SK-MEL-5 (cell line): ENCODE results near the gene COX14. TPM values are rescaled to one million over a fixed set of nuclear protein-coding genes. Genes with fewer than 3 reads are reported as not detected.
A peak's percentile ranks its signal among the peaks of the same experiment; 100 is the strongest.
"Not testable (repeated sequence)": the region's sequence is repeated elsewhere in the genome, so short reads cannot be mapped to it uniquely, and the experiment has no call there.

Experiments
- DNase-seq: peaks from one replicate; pipeline ENCODE4 v3.0.0-alpha.2; 2016; ENCODE audit warnings: low read depth, low spot score
- in situ Hi-C: cut with HindIII; loops from 2 replicates; pipeline ENCODE4 v1.10.0; 2016; ENCODE audit warnings: low sequenced_read_pairs, high pct_unique_total_duplicates, low pct_unique_long_range_greater_than_20kb
- total RNA-seq: library from RNA; depleted of rRNA; stranded (reverse); fragments of >200 nt; shearing (Covaris generic); gene quantifications from 2 replicates; pipeline ENCODE4 v1.2.3, GENCODE V29; 2014

COX14 gene
- total RNA-seq, 1 experiment from 2014 or later, result 60.3 TPM

DNA sequence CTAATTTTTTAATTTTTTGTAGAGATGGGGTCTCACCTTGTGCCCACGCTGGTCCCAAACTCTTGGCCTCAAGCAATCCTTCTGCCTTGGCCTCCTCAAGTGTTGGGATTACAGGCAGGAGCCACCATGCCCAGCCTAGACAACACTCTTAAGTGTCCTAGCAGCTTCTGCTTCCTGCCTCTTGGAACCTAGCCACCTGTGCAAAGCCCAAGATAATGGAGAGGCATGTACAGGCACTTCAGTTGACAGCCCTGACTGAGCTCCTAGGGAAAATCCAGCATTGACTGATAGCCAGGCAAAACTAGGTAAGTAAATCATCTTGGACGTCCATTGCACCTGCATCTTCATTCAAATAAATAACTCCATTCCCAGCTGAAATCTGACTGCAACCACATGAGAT is 15.5 kb downstream of the COX14 start:
- in situ Hi-C loops, result no loop called here
- no peak for DNase-seq

DNA sequence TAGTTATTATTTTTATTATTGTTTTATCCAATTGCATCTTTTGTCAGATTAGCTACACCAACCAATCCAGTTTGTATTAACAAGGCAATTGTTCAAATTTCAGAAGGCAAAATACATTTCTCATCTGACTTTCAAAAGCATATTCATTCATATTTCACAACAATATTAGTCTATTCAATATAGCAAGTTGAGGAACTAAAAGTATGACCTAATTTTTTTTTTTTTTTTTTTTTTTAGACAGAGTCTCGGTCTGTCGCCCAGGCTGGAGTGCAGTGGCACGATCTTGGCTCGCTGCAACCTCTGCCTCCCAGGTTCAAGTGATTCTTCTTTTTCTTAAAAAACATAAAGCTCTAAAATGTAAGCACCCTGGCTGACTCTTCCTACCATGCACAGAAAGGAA is 17.3 kb downstream of the COX14 start:
- no peak for DNase-seq
- in situ Hi-C loops, result no loop called here

DNA sequence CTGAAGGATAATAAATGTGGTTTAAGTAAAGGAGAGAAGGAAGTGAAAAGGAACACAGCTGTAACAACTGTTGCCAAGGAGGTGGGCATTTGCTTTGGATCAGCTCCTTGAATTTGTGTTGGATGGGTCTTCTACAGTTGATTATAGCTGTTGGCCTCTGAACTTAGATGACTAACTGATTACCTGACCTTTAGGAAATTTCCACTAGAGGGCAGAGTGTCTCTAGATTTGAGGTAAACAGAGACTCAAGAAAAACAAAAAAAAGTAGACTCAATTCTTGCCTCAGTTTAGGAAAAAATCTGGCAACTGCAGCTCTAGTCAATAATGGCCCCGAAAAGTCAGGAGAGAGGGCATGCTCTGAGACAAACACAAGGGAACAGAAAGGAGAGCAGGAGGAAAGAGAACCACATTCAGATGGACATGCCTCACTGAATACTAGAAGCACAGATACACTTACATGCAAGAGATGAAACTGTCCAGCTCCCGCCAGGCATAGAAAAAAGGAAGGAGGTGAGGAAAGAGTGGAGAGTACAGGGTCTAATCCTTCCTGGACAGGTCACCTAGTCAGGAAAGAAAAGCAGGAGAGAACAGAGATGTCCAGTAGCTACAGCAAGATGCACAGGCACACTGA is 20.6 kb downstream of the COX14 start:
- peak; percentile 71 for DNase-seq
- in situ Hi-C loops, result no loop called here

DNA sequence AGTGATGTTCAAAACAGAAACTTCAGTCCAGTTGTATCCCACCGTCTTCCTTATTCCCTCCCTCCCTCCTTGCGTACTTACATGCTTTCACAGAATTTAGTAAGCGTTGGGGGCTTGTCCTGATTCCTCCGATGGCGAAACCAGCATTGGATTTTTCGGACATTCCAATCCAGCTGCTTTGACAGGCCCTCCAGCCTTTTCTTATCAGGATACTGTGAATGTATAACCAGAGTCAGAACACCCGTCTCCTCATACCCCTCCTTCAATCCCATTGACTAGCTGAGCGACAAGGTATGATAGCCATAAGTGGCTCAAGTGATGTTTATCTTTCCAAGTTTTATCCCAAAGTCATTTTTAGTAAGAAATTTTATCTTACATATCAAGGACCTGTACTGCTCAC is 31.0 kb downstream of the COX14 start:
- no peak for DNase-seq
- in situ Hi-C loops, result no loop called here

DNA sequence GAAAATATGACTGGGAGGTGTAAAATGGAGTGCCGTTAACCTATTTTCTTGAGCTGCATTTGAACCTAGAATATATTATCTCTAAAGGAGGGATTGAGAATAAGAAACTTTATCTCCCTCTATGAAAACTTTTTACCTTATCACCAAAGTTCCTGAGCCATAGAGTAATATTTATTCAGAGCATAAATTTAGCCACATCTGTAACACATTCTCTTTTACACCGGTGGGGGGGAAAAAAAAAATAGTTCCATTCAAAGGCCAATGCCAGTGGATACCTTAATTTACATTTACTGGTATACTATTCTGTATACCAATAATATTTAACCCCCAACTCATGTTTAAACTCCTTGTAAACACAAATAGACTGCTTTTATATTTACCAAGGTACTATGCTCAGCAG is 33.4 kb downstream of the COX14 start:
- in situ Hi-C loops, result no loop called here
- no peak for DNase-seq

DNA sequence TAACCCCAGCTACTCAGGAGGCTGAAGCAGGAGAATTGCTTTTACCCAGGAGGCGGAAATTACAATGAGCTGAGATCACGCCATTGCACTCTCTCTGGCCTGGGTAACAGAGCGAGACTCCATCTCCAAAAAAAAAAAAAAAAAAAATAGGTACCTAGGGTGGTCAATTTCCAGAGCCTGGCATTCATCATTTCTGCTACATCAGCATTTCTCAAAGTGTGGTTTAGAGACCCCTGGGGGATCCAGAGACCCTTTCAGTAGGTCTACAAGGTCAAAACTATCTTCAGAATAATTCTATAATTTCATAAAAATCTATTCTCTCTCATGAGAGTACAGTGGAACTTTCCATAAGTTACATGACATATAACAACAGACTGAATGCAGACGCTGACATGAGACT is 35.2 kb downstream of the COX14 start:
- in situ Hi-C loops, result no loop called here
- no peak for DNase-seq

DNA sequence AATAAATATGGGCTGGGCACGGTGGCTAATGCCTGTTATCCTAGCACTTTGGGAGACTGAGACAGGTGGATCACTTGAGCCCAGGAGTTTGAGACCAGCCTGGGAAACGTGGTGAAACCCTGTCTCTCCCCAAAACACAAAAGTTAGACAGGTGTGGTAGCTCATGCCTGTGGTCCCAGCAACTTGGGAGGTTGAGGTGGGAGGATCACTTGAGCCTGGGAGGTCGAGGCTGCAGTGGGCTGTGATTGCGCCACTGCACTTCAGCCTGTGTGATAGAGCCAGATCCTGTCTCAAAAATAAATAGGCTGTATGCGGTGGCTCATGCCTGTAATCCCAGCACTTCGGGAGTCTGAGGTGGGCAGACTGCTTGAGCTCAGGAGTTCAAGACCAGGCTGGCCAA is 36.0 kb downstream of the COX14 start:
- in situ Hi-C loops, result not testable (repeated sequence)

DNA sequence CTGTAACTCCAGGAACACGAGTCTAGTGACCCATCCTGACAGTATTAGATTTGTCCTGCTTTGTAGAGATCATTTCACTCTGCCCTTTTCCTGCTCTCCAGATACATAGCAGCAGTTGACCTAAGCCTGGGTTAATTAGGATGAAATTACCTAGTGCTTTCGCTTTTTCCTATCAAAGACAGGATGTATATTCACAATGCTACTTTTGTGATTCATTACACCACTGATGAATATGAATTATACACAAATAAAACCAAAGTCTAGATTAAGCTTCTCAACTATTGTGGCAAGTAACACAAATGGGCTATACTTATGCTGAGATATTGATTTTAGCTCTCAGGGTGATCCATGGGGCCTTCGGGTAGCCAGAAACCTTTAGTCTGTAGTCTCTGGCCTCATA is 37.3 kb downstream of the COX14 start:
- no peak for DNase-seq
- in situ Hi-C loops, result no loop called here

More for the DNA sequence above, 36.0 kb downstream of the COX14 start:
- DNase-seq, result not testable (repeated sequence)

DNA sequence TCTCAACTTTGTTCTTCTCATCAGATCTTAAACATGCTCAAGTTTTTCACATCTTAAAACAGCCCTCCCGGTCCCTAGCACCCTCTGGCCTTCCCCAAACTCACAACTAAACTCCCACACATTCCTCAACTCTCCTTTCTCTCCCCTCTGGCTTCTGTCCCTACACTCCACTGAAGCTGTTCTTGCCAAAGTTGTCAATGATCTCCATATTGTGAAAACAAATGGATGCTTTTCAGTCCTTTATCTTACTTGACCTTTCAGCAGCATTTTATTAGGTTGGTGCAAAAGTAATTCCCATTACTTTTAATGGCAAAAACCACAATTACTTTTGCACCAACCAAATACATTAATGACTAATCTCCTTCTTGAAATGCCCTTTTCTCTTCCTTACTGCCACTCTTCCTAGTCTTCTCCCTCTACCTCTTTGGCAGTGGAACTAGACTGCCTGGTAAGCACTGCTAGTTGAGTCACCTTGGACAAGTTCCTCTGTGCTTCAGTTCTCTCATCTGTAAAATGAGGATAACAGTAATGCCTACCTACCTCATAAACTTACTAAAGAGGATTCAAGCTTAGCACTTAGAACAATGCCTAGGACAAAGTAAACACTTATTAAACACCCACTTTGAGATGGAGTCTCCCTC is 39.1 kb downstream of the COX14 start:
- in situ Hi-C loops, result no loop called here
- DNase-seq, result no peak

DNA sequence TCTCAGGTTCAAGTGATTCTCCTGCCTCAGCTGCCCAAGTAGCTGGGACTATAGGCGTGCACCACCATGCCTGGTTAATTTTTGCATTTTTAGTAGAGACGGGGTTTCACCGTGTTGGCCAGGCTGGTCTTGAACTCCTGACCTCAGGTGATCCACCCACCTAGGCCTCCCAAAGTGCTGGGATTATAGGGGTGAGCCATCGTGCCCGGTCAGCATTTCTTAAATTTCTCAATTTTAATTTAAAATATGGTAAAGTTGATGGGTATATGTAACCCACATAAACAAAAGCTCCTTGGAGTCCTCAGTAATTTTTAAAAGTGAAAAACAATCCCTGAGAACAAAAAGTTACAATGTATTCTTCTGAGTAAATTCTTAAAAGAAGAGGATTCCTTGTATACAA is 42.9 kb downstream of the COX14 start:
- in situ Hi-C loops, DNase-seq: not testable (repeated sequence)

DNA sequence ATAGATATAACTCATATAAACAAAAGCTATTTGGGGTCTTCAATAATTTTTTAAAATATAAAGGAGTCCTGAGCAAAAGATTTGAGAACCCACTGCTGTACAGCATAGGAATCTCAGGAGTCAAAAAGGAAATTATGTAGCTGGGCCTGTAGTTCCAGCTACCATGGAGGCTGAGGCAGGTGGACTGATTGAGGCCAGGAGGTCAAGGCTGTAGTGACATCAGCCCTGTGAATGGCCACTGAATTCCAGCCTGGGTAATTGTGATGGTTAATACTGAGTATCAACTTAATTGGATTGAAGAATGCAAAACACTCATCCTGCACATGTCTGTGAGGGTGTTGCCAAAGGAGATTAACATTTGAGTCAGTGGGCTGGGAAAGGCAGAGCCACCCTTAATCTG is 44.6 kb downstream of the COX14 start:
- DNase-seq, result no peak
- in situ Hi-C loops, result no loop called here

DNA sequence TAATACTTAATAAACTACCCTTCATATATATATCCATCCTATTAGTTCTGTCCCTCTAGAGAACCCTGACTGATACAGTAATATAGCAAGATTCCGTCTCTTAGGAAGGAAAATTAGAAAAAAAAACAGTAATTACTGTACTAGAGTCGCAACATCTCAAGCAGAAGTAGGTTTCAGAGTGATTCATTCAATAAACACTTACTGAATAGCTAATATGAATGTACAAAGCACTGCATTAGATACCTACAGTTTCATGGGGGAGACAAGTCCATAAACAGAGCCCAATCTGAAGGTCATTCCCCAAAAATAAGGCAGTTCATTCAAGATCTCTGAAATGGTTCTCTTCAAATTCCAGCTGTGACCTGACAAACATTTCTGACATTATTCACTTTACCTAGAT is 45.2 kb downstream of the COX14 start:
- in situ Hi-C loops, result no loop called here

DNA sequence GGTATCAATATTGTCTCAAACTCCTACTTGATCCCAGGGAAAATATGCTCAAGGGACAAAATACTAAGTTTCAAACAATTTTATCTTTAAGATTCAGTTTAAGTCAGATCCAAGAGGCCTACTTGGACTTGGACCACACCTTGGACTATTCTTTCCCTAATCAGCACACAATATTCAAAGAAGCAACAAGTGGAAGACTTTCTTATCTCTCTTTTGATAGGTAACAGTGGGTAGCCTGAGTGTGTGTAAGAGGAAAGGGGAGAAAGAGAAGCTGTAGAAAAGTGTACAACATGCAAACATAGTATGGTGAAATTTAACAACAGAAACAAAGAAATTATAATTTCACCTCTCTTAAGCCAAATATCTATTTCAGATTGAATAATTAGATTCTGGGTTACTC is 48.6 kb downstream of the COX14 start:
- DNase-seq, result no peak
- in situ Hi-C loops, result no loop called here

More for the DNA sequence above, 45.2 kb downstream of the COX14 start:
- no peak for DNase-seq

DNA sequence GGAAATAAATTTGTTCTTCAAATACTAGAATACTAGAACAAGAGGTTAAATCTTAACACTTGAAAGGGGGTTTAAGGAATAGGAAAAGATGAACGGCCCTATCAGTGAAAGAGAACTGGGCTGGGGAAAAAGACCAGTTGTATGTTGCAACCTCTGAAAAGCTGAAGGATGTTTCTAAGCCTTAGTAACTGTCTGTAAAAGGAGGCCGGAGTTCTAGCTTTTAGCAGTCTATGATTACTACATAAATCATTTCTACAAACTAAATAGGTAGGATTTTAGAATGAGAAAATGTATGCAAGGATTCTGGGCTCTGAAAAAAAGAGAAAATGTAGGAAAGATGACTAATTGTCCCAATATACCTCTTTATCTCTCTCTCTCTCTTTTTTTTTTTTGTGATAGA is 50.2 kb downstream of the COX14 start:
- no peak for DNase-seq
- in situ Hi-C loops, result no loop called here

DNA sequence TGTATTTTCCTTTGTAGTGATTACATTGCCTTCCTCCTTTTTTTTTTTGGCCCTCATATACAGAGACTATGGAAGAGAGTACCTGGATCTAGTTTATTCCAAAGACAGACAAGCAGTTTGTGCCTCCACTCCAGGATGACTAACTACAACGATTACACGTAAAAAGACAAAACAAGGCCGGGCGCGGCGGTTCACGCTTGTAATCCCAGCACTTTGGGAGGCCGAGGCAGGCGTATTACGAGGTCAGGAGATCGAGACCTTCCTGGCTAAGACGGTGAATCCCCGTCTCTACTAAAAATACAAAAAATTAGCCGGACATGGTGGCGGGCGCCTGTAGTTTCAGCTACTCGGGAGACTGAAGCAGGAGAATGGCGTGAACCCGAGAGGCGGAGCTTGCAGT is 52.9 kb downstream of the COX14 start:
- in situ Hi-C loops, result no loop called here
- no peak for DNase-seq

DNA sequence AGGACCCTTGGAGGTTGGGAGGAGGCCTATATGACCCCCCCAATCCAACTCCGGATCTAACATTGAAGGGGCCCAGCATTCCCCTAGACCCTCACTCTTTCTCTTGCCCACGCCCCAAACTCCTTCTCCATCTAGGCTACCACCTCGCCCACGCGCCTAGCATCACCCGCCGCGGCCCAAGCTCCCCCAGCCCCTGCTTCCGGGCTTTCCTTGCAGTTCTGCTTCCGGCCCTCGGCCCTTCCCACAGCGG is 54.7 kb downstream of the COX14 start:
- in situ Hi-C loops, result no loop called here
- no peak for DNase-seq

DNA sequence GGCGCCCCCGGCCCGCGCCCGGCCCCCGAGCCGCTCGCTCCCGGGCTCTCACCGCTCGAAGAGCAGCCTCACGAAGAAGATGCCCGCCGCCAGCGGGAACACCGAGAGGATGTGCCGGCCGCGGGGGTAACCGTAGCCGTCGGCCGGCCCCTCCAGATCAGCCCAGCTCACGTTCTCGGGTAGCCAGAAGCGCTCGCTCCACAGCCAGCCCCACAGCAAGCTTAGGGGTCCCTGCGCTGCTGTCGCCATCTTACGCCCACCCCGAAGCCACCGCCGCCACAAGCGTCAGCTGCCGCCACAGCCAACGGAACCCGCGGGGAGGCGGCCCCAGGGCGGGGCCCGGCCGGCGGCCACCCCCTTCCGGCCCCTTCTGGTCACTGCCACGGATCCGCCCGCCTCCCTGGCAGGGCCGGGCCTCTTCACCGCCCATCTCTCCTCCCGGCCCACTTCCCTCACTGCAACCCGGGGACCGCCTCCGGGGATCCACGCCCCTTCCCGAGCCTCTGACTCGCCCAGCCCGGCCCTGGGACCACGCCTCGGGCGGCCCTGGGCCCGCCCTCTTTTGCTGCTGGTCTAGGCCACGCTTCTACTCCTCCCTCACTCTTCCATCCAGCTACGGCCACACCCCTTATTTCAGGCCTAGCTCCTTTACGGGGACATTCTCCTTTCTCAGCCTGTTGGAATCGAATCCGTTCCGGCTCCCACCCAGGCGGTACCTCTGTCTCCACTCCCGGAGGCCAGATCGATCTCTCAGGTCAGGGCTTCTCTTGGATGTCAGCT is 55.2 kb downstream of the COX14 start, which contains the start of gene CERS5:
Gene CERS5 (minus strand): TSS at position 321 of the 780 bp plus-strand sequence. CDS start 72 bp downstream, at position 249.
- in situ Hi-C loops, result no loop called here
- DNase-seq, result peak; percentile 98
